Measurements from ENCODE around the gene TBC1D22A. TPM values are rescaled to one million over a fixed set of nuclear protein-coding genes. Genes with fewer than 3 reads are reported as not detected.
A peak's percentile ranks its signal among the peaks of the same experiment; 100 is the strongest.

Gene TBC1D22A
- total and polyA plus RNA-seq, 2 experiments from 2014 or later = 16.6 to 18.5 TPM

- TF ChIP-seq CTCF (IDR thresholded peaks at IDR 0.05; ENCODE audit: low read depth, low read length) = no peak
- no peaks in the 10 kb centered on the region for H3K27me3 ChIP-seq
- no peaks in the 10 kb centered on the region for H3K9me3 ChIP-seq (ENCODE audit: low read depth)
- H3K36me3 ChIP-seq = no peaks in the 10 kb centered on the region
- H3K27ac ChIP-seq = peak overlapping the region; percentile 97
- peak overlapping the region; percentile 96 for H3K4me3 ChIP-seq
- peaks cover 9% of the 10 kb centered on the region for H3K4me1 ChIP-seq (ENCODE audit: low read depth)
- peak in 1 of 2 donors; percentile 17 for DNase-seq (ENCODE audit: low read depth in 1 of 2, low spot score in 1 of 2)
These were observed 762 bp upstream of the TBC1D22A start for GRCh38 chr22:46761539-46762237.

GRCh38 chr22:46763051-46763705, 728 bp downstream of the TBC1D22A start:
- DNase-seq (ENCODE audit: low read depth in 1 of 2, low spot score in 1 of 2) = peak in 1 of 2 donors; percentile 56
- Histone ChIP-seq H3K27ac (peak overlapping the region; percentile 97), H3K27me3 (no peaks in the 10 kb centered on the region), H3K4me3 (peak overlapping the region; percentile 96), H3K36me3 (no peaks in the 10 kb centered on the region), H3K4me1 (ENCODE audit: low read depth) (peaks cover 9% of the 10 kb centered on the region), H3K9me3 (ENCODE audit: low read depth) (no peaks in the 10 kb centered on the region)
- no peak for TF ChIP-seq CTCF (IDR thresholded peaks at IDR 0.05; ENCODE audit: low read depth, low read length)

- no peaks in the 10 kb centered on the region for H3K9me3 ChIP-seq (ENCODE audit: low read depth)
- no peak overlapping the region for H3K4me3 ChIP-seq
- no peak overlapping the region for H3K27ac ChIP-seq
- DNase-seq (ENCODE audit: low read depth in 1 of 2, low spot score in 1 of 2) = no peak
- no peak for TF ChIP-seq CTCF (IDR thresholded peaks at IDR 0.05; ENCODE audit: low read depth, low read length)
- H3K36me3 ChIP-seq = no peaks in the 10 kb centered on the region
- H3K27me3 ChIP-seq = no peaks in the 10 kb centered on the region
- peaks cover 5% of the 10 kb centered on the region for H3K4me1 ChIP-seq (ENCODE audit: low read depth)
These were observed 1.8 kb downstream of the TBC1D22A start for GRCh38 chr22:46764140-46764680.

GRCh38 chr22:46764779-46765485, 2.5 kb downstream of the TBC1D22A start:
- Histone ChIP-seq H3K4me1 (ENCODE audit: low read depth) (peaks cover 5% of the 10 kb centered on the region), H3K4me3 (no peak overlapping the region), H3K27me3 (no peaks in the 10 kb centered on the region), H3K36me3 (no peaks in the 10 kb centered on the region), H3K9me3 (ENCODE audit: low read depth) (no peaks in the 10 kb centered on the region), H3K27ac (no peak overlapping the region)
- DNase-seq (ENCODE audit: low read depth in 1 of 2, low spot score in 1 of 2) = no peak
- no peak for TF ChIP-seq CTCF (IDR thresholded peaks at IDR 0.05; ENCODE audit: low read depth, low read length)

GRCh38 chr22:46766611-46767010, 4.2 kb downstream of the TBC1D22A start:
- DNase-seq (ENCODE audit: low read depth in 1 of 2, low spot score in 1 of 2) = no peak
- TF ChIP-seq CTCF (IDR thresholded peaks at IDR 0.05; ENCODE audit: low read depth, low read length) = no peak
- H3K9me3 ChIP-seq (ENCODE audit: low read depth) = no peaks in the 10 kb centered on the region
- H3K4me1 ChIP-seq (ENCODE audit: low read depth) = peaks cover 2% of the 10 kb centered on the region
- H3K27ac ChIP-seq = no peak overlapping the region
- no peak overlapping the region for H3K4me3 ChIP-seq
- no peaks in the 10 kb centered on the region for H3K36me3 ChIP-seq
- no peaks in the 10 kb centered on the region for H3K27me3 ChIP-seq

Data from cardiac muscle cell (in vitro differentiated cells and primary cell).